GM23248 (cell line): ENCODE data around the gene NOC4L.

Experiments used
- EZH2 ChIP-seq: fragments of 200-600 bp; sonication (generic); IDR thresholded peaks from 2 replicates; pipeline ENCODE4 v1.6.1; 2018; ENCODE audit warnings: antibody characterized with exemption, mild to moderate bottlenecking; ENCODE audit not compliant: insufficient read depth, poor library complexity, severe bottlenecking
- EZH2phosphoT487 ChIP-seq: fragments of 200-600 bp; sonication (generic); IDR thresholded peaks from 2 replicates; pipeline ENCODE4 v1.6.1; 2018; ENCODE audit warnings: antibody characterized with exemption, moderate library complexity, mild to moderate bottlenecking, low read depth; ENCODE audit not compliant: insufficient read depth

DNA sequence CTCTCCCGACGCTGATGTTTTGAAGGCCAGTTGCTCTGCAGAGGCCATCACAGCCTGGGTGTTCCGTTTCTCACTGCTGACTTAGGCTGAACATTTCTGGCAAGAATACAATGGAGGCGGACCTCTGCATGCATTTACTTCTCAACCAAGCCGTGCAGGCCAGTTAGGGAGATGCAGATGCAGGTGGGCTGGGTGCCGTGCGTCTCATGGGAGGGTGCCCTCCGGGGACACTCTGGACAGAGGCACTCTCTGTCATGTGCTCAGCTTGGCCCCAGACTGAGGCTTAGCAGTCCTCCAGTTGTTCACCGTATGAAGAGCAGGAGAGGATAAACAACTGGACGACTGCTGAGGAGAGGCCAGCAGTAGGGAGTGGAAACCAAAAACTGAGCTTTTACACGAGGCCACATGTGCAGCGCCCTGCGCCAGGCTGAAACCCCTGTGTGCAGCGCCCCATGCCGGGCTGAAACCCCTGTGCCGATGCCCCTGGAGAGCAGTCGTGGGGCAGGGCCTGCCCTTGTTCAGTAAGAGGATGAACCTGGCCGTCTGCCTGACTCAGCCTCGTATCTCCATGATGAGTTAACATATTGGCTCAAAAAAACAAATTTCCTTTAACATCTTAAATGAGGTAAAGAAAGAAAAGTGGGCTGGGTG lies 32.5 kb upstream of the NOC4L start:
- TF ChIP-seq EZH2 (no peak), EZH2phosphoT487 (no peak)
